DMS153 treated with DMSO at 0.1 percent for 48 hours (cell line): ENCODE measurements around the gene SLC5A4.

ENCODE experiments used
- DNase-seq: peaks from one replicate; lab custom pipeline; 2025; ENCODE audit not compliant: unreplicated experiment; lab: John Stamatoyannopoulos, UW

SLC5A4 gene

DNA sequence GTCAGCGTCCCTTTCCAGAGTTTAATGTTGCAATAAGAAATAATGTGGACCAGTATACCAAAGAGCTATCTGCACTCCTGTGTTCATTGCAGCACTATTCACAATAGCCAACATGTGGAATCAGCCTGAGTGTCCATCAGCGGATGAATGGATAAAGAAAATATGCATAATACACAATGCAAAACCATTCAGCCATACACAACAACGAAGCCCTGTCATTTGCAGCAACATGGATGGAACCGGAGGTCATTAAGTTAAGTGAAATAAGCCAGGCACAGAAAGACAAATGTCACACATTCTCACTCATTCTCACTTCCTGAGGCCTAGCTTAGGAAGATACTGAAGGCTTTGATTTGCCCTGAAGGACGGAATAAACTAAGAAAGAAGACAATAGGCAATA lies 22.1 kb downstream of the SLC5A4 start:
- DNase-seq = no peak

DNA sequence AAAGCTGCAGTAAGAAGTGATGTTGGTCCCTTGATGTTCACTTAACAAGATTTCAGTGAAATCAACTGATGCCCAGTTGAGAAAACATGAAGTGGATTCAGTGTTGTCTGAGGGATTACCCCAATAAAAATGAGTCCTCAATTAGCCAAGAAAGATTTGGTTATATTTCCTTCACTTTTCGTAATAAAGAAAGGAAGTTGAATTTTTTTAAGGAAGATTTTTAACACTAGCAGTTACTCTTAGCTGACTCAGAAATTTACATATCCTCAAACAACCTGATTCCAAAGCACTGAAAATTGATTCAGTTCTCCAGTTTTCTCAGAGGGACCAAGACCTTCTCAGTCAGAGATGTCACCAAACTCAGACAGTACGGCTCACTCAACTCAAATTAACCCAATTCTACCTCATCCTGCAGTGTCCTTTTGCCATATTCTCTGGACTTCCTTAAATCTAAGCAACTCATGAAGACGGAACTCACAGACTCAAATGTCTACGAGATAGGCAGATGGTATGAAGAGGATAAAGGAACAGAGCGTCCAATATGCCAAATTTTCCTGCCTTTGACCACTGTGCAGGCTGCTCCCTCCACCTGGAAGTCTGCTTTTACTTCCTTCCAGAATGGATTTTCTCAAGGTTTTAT lies 22.8 kb downstream of the SLC5A4 start:
- DNase-seq = no peak

DNA sequence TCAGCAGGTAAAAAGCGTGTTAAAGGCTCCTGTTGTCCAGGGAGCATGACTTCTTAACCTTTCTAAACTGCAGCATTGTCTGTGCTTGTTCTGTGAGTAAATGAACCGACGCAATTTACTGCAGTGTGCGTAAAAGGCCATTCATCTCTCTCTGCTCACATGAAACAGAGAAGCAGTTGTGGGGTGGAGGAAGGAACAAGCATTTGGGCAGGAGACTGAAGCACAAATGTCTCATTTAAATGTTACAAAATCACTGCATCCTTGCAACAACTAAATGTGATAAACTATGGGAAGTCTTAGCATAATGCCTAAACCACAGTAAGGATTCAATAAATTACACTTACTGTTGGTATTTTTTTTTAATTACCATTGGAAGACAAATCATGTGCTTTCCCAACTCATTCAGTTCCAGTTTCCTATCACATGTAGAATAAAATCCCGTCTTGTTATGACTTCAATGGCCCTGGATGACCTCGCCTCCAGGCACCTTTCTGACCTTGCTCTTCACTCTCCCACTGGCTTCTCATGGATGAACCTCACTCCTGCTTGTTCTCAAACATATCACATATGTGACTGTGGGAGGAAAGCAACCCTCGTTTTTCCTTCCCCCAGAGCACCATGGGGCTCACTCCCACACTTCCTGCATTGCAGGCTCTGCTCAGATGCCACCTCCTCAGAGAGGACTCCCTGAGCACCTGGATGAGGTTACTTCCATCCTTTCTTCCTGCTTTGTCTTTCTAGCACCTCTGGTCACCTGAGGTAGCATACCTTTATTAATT lies 28.6 kb downstream of the SLC5A4 start:
- no peak for DNase-seq

DNA sequence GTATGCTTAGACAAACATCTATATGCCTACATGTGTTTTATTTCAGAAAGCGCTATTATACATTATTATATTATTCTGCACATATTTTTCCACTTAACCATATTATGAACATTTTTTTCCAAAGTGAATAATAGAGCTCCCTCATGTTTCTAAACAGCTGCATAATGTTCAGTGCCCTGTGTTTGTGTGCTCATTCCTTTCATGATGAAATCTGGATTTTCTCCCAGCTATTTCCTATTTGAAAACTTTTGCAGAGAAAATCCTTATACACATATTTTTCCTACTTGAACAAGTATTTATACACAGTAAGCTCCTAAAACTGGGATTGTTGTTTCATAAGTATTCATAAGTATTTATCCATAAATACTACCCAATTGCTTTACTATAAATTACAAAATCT lies 32.2 kb downstream of the SLC5A4 start:
- DNase-seq = no peak

DNA sequence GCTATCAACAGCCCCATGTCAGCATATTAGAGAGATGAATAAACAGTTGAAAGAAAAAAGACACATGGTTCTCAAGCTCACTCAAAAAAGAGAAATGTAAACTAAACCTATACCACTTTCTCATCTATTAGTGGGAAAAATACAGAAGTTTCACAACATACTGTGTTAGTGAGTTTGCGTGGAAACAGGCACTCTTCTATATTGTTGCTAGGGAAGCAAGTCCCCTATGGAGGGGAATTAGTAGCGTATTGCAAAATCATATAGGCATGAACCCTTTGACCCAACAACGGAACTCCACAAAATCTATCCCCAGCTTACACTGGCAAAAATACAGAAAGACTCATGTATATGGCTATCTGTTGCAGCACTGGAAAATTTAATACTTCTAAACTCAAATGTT lies 36.1 kb downstream of the SLC5A4 start:
- DNase-seq = no peak

DNA sequence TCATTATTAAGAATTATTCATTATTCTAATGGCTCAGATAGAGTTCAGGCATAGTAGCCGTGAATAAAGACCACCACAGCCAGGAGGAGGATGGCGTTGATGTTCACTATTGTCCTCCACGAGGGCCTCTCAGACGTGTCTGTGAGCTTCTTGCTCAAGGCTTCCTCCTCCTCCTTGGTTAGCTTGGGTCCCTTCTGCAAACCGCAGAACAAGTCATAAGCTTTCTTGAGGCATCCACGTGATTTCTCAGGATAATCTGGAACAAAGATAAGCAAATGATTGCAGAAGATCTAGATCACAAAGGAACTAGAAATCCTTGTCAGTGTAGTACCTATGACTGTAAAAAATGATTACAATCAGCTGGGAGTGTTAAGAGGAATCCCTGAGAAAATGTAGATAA lies 36.7 kb downstream of the SLC5A4 start:
- DNase-seq = no peak

DNA sequence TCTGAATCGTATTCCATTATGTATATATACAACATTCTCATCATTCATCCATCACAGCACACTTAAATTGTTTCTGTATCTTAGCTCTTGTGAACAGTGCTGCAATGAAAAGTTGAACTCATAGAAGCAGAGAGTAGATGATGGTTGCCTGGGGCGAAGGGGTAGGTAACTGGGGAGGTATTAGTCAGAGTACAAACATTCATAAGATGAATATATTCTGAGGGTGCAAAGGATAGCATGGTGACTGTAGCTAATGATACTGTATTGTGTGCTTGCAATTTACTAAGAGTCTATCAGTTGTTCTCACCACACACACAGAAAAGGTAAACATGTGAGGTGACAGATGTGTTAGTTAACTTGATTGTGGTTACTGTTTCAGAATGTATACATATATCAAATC lies 37.7 kb downstream of the SLC5A4 start:
- DNase-seq = no peak

DNA sequence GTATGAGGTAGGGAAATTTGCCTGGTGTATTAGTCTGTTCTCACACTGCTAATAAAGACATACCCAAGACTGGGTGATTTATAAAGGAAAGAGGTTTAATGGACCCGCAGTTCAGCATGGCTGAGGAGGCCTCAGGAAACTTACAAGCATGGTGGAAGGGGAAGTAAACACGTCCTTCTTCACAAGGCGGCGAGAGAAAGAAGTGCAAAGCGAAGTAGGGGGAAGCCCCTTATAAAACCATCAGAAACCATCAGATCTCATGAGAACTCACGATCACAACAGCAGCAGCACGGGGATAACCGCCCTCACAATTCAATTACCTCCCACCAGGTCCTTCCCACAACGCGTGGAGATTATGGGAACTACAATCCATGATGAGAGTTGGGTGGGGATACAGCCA lies 38.2 kb downstream of the SLC5A4 start:
- DNase-seq = no peak

DNA sequence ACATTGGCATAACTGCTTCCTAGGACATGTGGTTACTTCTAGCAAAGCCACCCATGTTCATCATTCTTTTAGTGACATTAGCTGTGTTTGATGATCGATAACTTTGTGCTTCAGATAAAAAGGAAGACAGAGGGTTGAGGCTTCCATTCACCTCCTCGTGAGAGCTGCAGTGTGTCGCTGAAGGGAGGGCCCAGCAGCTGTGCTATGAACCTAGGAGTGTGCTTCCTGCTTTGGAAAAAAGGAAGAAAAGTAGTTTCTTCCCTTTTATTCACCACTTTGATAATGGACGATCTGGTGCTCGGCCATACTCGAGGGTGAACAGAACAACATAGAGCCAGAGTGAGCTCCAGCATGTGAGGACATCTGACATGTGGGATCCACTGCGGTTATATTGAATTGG lies 44.1 kb downstream of the SLC5A4 start:
- no peak for DNase-seq

DNA sequence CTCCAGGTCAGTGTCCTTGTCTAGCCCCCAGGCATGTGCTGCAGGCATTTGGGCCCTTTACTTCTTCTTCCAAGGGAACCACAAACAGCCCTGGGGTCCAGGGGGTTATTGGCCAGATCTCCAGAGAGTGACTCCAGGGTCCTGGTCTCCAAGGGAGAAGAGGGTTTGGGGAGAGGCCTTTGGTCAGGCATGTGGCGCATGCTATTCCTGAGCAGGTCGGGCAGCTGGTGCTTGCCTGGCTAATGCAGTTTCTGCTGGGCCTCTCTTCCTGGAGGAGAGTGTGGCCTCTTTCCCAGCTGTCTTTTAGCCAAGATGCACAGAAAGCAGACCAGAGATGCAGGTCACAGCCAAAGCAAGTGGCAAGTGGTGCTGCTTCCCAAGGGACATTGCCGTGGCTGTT lies 46.5 kb downstream of the SLC5A4 start:
- DNase-seq = no peak

DNA sequence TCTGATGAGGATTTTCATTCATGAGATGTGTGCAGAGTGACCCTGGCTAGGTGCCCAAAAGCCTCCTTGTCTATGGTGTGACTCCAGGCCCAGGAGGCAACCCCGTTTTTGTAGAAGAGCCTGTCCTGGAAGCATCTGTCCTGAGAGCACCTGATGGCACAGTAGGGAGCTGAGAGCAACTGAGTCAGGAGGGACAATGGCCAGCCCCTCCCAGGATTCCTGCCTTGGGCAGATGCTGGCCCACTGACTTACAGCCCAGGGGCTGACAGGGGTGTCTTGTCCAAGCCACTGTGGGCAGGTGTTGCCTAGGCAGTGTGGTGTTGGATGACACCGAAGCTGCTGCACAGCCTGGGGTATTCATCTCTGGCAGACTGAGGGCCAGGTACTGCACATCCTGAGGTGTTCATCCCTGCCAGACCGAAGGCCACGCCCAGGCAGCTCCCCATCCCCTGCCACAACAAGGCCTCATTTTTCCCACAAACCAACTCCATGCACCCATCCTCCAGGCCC lies 47.1 kb downstream of the SLC5A4 start:
- DNase-seq = no peak

DNA sequence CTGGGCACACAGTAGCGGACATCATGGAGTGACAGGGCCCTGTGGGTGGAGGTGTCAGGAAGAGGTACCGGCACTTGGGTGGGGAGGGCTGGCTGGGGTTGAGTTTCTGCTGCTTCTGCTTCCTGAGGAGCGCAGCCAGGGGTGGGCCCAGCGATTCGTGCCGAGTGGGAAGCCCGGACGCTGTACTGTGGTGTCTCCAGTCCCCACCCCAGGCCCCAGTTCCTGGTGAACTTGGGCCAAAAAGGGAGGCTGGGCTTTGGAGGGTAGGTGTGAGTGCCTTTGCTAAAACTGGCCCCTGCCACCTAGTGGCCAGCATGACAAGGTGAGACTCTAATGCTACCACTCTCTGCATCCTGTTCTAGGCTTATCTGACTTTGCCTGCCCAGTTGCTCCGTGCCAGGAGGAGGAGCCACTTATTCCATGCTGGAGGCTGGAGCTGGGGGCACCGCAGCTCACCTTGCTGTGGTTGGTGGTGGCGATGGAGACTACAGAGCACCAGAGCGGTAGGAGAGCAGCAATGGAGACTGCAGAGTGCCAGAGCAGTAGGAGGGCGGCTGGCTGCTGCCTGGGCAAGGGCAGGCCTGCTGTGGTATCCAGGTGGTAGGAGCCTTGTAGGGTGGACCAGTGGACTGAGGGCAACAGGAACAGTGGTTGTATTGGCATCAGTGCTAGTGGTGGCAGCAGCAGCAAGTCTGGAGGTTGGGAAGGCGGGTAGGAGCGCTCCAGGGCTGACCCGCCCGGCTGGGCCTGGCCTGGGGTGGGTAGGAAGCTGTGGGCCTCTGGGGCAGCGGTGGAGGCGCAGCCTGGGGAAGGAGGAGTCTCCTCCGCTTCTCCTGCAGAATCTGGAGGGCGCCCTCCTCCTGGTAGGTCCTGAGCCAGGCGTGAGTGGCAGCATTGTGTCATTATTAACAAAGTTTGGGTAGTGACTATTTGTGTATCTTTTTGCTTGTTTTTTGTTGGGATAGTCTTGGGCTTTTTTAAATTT lies 48.1 kb downstream of the SLC5A4 start:
- DNase-seq = peak; percentile 42

DNA sequence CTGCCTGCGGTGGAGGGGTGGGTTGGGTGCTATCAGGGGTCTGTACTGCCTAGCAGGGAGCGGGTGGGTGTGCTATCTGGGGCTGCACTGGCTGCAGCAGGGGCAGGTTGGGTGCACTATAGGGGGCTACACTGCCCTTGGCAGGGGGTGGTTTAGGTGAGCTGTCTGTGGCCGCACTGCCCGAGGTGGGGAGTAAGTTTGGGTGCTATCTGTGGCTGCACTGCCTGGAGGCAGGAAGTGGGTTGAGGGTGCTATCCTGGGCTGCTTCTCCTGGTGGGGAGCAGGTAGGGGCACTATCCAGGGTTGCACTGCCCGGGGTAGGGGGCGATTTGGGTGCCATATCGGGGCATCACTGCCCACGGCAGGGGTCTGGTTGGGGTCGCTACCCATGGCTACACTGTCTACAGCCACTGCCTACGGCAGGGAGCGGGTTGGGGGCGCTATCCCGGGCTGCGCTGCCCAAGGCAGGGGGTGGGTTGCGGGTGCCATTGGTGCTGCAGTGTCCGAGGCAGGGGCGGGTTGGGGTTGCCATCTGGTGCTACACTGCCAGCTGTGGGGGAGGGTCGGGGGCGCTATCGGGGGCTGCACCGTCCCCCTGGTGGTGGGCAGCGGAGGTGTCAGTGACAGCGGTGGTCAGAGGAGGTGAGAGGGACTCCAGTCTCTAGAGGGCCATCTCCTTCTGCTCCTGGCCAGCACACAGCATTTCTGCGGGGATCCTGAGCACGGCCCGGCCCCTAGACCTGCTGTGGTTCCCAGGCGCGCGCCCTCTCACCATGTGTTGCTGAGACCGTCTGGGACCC lies 49.0 kb downstream of the SLC5A4 start:
- DNase-seq = no peak

DNA sequence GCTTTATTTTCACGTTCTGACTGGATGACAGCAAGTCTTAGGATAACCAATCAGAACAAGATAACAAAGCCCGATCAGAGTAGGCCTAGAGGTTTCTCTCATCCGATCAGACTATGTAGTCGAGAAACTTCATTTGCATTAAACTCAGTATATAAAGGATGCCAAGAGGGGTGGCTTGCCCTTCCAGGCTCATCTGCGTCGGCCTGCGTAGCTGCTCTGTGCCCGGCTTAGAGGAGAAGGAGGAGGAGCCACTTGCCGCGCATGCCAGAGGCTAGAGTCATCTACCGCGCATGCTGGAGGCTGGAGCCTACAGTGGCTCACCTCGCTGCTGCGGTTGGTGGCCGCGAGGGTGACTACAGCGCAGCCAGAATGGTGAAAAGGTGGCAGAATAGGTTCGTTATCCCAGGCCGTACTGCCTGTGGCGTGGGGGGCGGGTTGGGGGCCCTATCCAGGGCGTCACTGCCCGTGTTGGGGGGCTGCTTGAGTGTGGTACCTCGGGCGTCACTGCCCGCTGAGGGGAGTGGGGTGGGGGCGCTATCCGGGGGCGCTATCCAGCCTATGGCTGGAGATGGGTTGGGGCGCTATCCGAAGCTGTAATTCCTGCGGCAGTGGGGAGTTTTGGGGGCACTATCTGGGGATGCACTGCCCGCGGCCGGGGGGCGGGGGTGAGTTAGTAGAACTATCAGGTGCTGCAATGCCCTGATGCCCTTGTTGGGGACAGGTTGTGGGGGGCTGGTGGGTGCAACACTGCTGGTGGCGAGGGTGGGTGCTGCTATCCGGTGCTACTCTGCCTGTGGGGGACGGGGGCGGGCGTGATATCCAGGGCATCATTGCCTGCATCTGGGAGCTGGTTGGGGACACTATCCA lies 50.1 kb downstream of the SLC5A4 start, which contains the start of gene RFPL2:
RFPL2 (minus strand) TSS at position 218 of the 867 bp plus-strand sequence. CDS start 2,622 bp downstream, outside the sequence.
- peak; percentile 78 for DNase-seq

DNA sequence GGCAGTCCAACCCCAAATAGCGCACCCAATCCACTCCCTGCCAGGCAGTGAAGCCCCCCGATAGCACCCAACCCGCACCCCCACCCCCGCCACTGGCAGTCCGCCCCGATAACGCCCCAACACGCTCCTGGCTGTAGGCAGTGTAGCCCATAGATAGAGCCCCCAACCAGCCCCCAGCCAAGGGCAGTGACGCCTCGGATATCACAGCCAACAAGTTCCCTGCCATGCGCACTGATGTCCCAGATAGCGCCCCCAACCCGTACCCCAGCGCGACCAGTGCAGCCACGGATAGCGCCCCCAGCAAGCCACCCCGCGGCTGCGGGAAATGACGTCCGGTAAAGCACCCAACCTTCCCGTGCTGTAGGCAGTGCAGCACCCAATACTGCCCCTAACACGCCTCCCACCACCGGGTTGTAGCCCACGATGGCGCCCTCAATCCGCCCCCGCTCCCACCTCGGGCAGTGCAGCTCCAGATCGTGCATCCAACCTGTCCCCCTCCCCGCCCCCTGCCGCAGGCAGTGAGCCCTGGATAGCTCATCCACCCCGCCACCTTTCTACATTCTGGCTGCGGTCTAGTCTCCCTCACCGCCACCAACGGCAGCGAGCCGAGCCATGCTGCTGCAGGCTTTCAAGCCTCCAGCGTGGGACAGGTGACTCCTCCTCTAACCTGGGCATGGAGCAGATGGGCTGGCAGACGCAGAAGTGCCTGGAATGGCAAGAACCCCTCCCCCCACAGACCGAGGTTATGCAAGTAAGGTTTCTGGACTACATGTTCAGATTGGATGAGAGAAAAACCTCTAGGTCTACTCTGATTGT lies 50.9 kb downstream of the SLC5A4 start:
- no peak for DNase-seq

DNA sequence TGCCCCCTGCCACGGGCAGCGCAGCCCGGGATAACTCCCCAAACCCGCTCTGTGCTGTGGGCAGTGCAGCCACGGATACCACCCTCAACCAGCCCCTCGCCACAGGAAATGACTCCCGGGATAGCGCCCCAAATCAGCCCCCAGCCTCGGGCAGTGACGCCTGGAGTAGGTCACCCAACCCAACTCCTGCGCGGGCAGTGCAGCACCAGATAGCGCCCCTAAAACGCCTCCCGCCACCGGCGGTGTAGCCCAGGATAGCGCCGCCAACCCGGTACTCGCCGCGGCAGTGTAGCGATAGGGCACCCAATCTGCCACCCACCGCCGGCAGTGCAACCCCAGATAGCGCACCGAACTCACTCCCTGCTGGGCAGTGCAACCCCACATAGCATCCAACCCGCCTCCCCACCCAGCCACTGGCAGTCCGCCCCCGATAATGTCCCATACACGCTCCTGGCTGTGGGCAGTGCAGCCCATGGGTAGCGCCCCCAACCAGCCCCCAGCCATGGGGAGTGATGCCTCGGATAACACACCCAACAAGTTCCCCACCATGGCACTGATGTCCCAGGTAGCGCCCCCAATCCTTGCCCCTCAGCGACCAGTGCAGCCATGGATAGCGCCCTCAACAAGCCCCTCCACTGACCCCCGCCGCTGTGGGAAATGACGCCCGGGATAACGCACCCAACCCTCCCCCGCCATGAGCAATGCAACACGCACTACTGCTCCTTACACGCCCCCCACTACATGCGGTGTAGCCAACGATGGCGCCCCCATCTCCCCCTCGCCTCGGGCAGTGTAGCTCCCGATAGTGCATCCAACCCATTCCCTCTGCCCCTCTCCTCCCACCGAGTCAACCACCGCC lies 51.7 kb downstream of the SLC5A4 start:
- no peak for DNase-seq

DNA sequence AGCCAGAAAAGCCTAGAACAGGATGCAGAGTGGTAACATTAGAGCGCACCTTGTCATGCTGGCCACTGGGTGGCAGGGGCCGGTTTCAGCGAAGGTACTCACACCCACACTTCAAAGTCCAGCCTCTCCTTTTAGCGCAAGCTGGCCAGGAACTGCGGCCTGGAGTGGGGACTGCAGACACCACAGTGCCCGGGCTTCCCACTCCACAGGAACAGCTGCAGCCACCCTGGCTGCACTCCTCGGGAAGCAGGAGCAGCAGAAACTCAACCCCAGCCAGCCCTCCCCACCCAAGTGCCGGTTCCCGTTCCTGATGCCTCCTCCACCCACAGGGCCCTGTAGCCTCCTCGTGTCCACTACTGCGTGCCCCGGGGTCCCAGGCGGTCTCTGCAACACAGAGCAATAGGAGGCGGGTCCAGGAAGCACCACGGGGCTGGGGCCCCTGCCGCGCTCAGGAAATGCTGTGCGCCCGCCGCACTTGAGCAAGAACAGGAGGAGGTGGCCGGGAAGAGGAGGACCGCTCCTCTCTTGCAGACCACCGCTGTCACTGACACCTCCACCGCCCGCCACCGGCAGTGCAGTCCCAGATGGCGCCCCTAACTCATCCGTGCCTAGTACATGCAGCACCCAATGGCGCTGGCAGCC lies 52.5 kb downstream of the SLC5A4 start:
- DNase-seq = peak; percentile 58
